Adipocyte (in vitro differentiated cells): ENCODE data around the gene SLC4A4.
A peak's percentile ranks its signal among the peaks of the same experiment; 100 is the strongest.

ENCODE experiments used
- DNase-seq: peaks from one replicate; pipeline ENCODE4 v3.0.0-alpha.2; 2015; ENCODE audit warnings: low read depth
- H3K27me3 ChIP-seq: replicated peaks from 2 replicates; pipeline ENCODE4 v1.7.0; 2013; ENCODE audit warnings: mild to moderate bottlenecking, low read length, moderate library complexity; ENCODE audit not compliant: control insufficient read depth, insufficient read depth
- H3K36me3 ChIP-seq: 2 replicates; pipeline ENCODE4 v1.7.0; 2013; ENCODE audit warnings: low read length, mild to moderate bottlenecking, moderate library complexity; ENCODE audit not compliant: control insufficient read depth, insufficient read depth, severe bottlenecking
- H3K4me1 ChIP-seq: 2 replicates; pipeline ENCODE4 v1.7.0; 2013; ENCODE audit warnings: mild to moderate bottlenecking, low read length, moderate library complexity; ENCODE audit not compliant: control insufficient read depth, insufficient read depth
- H3K4me3 ChIP-seq: 2 replicates; pipeline ENCODE4 v1.7.0; 2013; ENCODE audit warnings: mild to moderate bottlenecking, low read length, moderate library complexity
- H3K9ac ChIP-seq: 2 replicates; pipeline ENCODE4 v1.7.0; 2013; ENCODE audit warnings: mild to moderate bottlenecking, low read length, moderate library complexity
- H3K9me3 ChIP-seq: 2 replicates; pipeline ENCODE4 v1.7.0; 2013; ENCODE audit warnings: mild to moderate bottlenecking, low read length, moderate library complexity; ENCODE audit not compliant: control insufficient read depth

SLC4A4 gene

DNA sequence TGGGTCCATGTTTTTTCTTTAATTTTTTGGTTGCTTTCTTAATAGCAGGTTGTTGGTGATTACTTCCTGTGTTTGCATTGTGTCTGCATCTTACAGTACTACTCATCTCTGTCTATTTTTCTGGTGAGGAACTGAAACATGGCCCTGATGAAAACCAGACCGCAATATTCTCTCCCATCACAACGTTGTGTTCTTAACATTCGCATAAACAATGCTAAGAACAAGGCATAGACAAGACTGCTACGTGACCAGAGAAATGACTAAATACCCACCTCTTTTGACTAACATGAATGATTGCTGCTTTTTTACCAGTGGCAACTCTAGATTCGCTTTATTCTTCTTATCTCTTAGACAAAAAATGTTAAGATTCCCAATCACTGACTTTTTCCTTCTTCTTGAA is 266.0 kb downstream of the SLC4A4 start:
- Histone ChIP-seq H3K27me3 (no peaks in the 10 kb centered on the region), H3K9me3 (no peaks in the 10 kb centered on the region), H3K4me3 (no peak overlapping the region), H3K4me1 (no peaks in the 10 kb centered on the region), H3K36me3 (no peaks in the 10 kb centered on the region), H3K9ac (no peak overlapping the region)
- no peak for DNase-seq

DNA sequence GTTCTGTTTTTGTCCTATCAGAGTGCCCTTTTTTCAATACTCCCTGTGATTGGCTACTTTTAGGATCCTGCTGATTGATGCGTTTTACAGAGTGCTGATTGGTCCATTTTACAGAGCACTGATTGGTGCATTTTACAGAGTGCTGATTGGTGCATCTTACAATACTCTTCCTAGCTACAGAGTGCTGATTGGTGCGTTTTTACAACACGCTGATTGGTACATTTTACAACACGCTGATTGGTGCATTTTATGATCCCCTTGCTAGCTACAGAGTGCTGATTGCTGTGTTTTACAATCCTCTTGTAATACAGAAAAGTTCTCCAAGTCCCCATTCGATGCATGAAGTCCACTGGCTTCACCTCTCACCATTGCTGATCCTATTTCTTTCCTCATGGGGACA is 268.3 kb downstream of the SLC4A4 start:
- no peaks in the 10 kb centered on the region for H3K27me3 ChIP-seq

DNA sequence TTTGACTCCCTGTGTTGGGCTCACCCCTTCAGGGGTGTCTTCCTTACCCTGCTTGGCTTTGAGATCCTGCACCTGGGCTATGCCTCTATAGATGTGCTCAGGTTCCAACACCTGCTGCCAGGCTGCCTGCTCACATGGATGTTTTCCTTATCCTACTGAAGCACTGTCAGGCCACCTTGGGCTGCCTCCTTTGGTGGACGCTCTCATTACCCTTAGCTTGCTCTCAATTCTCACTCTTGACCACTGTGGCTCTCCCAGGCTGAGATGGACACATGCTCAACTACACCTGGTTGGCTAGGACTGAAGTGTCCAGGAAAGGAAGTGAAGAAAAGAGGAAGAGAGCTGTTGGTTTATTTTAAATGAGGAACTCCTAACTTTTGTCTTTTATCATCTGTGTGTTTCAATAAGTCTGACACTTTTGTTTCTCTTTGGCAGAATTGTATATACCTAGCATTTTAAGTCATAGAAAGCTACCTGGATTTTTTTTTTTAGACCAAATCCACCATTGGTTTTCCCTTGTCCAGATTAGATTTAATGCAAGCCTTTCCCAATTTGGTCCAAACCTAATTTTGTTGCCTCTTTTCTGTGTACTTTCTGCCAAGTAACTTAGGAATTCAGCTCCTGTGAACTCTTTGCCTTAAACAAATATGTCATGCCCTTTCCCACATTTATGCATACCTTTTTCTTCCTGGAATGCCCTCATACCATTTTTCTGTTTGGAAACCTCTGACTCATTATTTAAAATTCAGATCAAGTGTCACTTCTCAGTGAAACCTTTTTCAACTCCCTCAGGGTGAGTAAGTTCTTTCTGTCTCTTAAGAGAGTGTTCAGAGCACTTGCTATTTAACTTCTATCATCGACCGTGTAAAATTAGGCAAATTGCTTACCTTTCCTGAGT is 269.2 kb downstream of the SLC4A4 start:
- Histone ChIP-seq H3K9ac (no peak overlapping the region), H3K9me3 (no peaks in the 10 kb centered on the region), H3K27me3 (no peaks in the 10 kb centered on the region), H3K36me3 (no peaks in the 10 kb centered on the region), H3K4me3 (no peak overlapping the region), H3K4me1 (no peaks in the 10 kb centered on the region)
- DNase-seq, result peak; percentile 57

More for the DNA sequence above, 268.3 kb downstream of the SLC4A4 start:
- Histone ChIP-seq H3K4me1 (no peaks in the 10 kb centered on the region), H3K9ac (no peak overlapping the region), H3K4me3 (no peak overlapping the region), H3K9me3 (no peaks in the 10 kb centered on the region), H3K36me3 (no peaks in the 10 kb centered on the region)
- DNase-seq, result no peak

DNA sequence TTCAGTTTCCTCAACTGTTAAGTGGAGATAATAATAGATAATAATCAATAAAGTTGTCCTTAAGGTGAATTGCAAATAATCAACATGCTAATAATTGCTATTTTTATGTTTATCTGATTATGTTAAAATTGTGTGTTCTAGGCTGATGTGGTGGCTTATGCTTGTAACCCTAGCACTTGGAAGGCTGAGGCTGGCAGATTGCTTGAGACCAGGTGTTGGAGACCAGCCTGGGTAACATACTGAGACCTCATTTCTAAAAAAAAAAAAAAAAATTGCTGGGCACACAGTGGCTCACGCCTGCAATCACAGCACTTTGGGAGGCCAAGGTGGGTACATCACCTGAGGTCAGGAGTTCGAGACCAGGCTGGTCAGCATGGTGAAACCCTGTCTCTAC is 269.9 kb downstream of the SLC4A4 start:
- Histone ChIP-seq H3K4me1 (no peaks in the 10 kb centered on the region), H3K27me3 (no peaks in the 10 kb centered on the region), H3K36me3 (no peaks in the 10 kb centered on the region), H3K4me3 (no peak overlapping the region), H3K9me3 (no peaks in the 10 kb centered on the region), H3K9ac (no peak overlapping the region)
- DNase-seq, result no peak

DNA sequence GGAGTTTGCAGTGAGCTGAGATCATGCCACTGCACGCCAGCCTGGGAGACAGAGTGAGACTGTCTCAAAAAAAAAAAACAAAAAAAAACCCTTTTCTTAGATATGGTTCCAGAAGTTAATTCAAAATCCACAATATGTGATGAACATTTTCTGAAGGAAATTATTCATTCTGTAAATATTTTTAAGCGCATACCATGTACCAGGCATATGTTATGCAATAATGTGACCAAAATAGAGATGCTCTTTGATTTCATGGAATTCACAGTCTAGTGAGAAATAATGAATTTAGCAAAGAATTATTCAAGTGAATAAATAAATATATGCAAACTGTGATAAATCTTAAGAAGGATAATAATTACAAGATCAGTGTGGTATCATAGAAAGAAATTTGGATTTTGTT is 270.3 kb downstream of the SLC4A4 start:
- H3K9me3 ChIP-seq, result no peaks in the 10 kb centered on the region
- no peaks in the 10 kb centered on the region for H3K36me3 ChIP-seq
- no peak overlapping the region for H3K9ac ChIP-seq
- DNase-seq, result peak; percentile 51
- H3K4me1 ChIP-seq, result no peaks in the 10 kb centered on the region
- no peaks in the 10 kb centered on the region for H3K27me3 ChIP-seq
- no peak overlapping the region for H3K4me3 ChIP-seq

DNA sequence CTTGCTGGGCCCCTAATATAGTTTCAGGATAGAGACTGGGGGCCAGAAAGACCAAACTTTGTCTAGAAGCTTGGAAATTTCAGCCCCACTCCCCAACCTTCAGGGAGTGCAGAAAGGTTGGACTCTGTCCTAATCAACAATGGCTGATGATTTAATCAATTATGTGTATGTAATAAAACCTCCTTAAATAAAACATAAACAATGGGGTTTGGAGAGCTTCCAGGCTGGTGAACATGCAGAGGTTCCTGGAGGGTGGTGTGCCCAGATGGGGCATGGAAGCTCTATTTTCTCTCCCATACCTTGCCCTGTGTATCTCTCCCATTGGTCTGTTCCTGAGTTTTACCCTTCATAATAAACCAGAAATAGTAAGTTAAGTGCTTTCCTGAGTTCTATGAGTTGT is 270.8 kb downstream of the SLC4A4 start:
- Histone ChIP-seq H3K4me1 (no peaks in the 10 kb centered on the region), H3K4me3 (no peak overlapping the region), H3K9ac (no peak overlapping the region), H3K27me3 (no peaks in the 10 kb centered on the region), H3K9me3 (no peaks in the 10 kb centered on the region), H3K36me3 (no peaks in the 10 kb centered on the region)
- DNase-seq, result no peak

DNA sequence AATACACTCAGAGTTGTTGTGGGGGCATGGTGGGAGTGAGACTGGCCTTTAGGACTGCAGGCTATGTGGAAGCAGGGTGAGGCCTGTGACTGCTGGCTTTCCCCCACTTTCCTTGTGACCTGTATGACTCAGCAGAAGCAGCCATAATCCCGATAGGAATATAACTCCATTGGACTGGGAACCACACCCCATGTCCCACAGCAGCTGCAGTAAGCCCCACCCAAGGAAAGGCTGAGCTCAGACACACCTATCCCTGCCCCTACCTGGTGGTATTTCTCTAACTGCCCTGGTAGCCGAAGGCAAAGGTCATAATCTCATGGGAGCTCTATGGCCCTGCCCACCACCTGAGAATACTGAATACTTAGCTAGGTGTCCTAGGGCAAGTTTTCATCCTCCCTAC is 275.8 kb downstream of the SLC4A4 start:
- no peak for DNase-seq
- H3K4me3 ChIP-seq, result no peak overlapping the region
- H3K9ac ChIP-seq, result no peak overlapping the region
- H3K36me3 ChIP-seq, result no peaks in the 10 kb centered on the region
- no peaks in the 10 kb centered on the region for H3K4me1 ChIP-seq
- H3K27me3 ChIP-seq, result no peaks in the 10 kb centered on the region
- H3K9me3 ChIP-seq, result no peaks in the 10 kb centered on the region

DNA sequence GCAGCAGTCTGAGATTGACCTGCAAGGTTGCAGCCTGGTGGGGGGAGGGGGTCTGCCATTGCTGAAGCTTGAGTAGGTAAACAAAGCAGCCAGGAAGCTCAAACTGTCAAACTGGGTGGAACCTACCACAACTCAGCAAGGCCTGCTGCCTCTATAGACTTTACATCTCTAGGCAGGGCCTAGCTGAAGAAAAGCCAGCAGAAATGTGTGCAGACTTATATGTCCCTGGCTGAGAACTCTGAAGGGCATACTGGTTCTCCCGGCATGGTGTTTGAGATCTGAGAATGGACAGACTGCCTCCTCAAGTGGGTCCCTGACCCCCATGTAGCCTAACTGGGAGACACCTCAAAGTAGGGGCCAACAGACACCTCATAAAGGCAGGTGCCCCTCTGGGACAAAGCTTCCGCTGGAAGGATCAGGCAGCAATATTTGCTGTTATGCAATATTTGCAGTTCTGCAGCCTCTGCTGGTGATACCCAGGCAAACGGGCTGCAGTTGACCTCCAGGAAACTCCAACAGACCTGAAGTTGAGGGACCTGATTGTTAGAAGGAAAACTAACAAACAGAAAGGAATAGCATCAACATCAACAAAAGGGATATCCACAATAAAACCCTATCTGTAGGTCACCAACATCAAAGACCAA is 277.5 kb downstream of the SLC4A4 start:
- Histone ChIP-seq H3K27me3 (no peaks in the 10 kb centered on the region), H3K9me3 (no peaks in the 10 kb centered on the region), H3K9ac (no peak overlapping the region), H3K4me3 (no peak overlapping the region), H3K36me3 (no peaks in the 10 kb centered on the region), H3K4me1 (no peaks in the 10 kb centered on the region)
- DNase-seq, result no peak
